Measurements from ENCODE around the gene SUGP1. TPM values are rescaled to one million over a fixed set of nuclear protein-coding genes. Genes with fewer than 3 reads are reported as not detected.

Gene SUGP1
- total and polyA plus RNA-seq, 2 of the 13 experiments (the other 11 are each of a cell fraction or from before 2014, with no cell fraction given), result 21.6 to 25.9 TPM

GRCh38 chr19:19338082-19338481 is 17.8 kb upstream of the SUGP1 start:
- 0 out of 2 replicates have a peak, but pooled peaks have one; percentile 3 for TF ChIP-seq RBFOX2 (IDR thresholded peaks at IDR 0.05; ENCODE audit: low read depth, low read length)
- TF ChIP-seq FOXO1 (CRISPR knock-in tag; IDR thresholded peaks at IDR 0.05), result no peak
- TF ChIP-seq ISX (CRISPR knock-in tag; conservative IDR thresholded peaks at IDR 0.05), result no peak
- TF ChIP-seq AGO2 (optimal IDR thresholded peaks at IDR 0.05; ENCODE audit: low read depth, low read length), result peak; percentile 49
- TF ChIP-seq HOXA5 (CRISPR knock-in tag; IDR thresholded peaks at IDR 0.05), result no peak
- TF ChIP-seq XRCC5 (optimal IDR thresholded peaks at IDR 0.05; ENCODE audit: low read length), result no peak
- TF ChIP-seq HOXA3 (CRISPR knock-in tag; IDR thresholded peaks at IDR 0.05), result no peak
- TF ChIP-seq ZNF607 (CRISPR knock-in tag; IDR thresholded peaks at IDR 0.05; ENCODE audit: borderline replicate concordance), result no peak
- Histone ChIP-seq H3K27ac (ENCODE audit: extremely low read length, insufficient read depth, low read length) (no peak overlapping the region), H3K4me2 (ENCODE audit: low read depth, low read length) (no peak overlapping the region), H3K4me1 (ENCODE audit: insufficient read depth, low read length) (peaks cover 9% of the 10 kb centered on the region), H3K4me3 (replicated peaks in 1 of 3; ENCODE audit: insufficient read depth in 1 of 3, low read depth in 2 of 3, low read length in 3 of 3) (no peak overlapping the region), H3K27me3 (ENCODE audit: control insufficient read depth in 1 of 2, insufficient read depth in 2 of 2, low read length in 2 of 2) (no peaks in the 10 kb centered on the region), H2AFZ (ENCODE audit: low read length) (no peak overlapping the region), H3K9me3 (ENCODE audit: low read length) (no peaks in the 10 kb centered on the region), H3K9ac (ENCODE audit: insufficient read depth, low read depth, low read length) (no peak overlapping the region), H3K36me3 (replicated peaks in 1 of 2; ENCODE audit: control insufficient read depth in 1 of 2, insufficient read depth in 2 of 2, low read length in 2 of 2) (peaks cover 33 to 56% of the 10 kb centered on the region in 2 experiments; a peak in 4 of 5 replicates), H3K79me2 (ENCODE audit: insufficient read depth, low read length) (no peaks in the 10 kb centered on the region), H4K20me1 (ENCODE audit: insufficient read depth, low read length) (no peaks in the 10 kb centered on the region)
- DNase-seq (ENCODE audit: low spot score) (no peak), FAIRE-seq (no peak), ATAC-seq (no peak)
- intact Hi-C loops (cut with micrococcal nuclease; ENCODE audit: unreplicated experiment), result no loop called here
- ChIA-PET POLR2A (no interaction called here), CTCF (ENCODE audit: low intra/inter-chr PET ratio, low total read pairs) (no interaction called here)
- WGBS (ENCODE audit: low lambda C conversion rate), result 81% methylated on average over 4 of the region's 7 CpGs
- BruUV-seq (replicated peaks), result no TSS peak
- in situ Hi-C loops (cut with HindIII; ENCODE audit: extremely low pct_ligation_motif_present, low pct_unique_long_range_greater_than_20kb), result no loop called here

- H3K79me2 ChIP-seq (ENCODE audit: insufficient read depth, low read length), result no peaks in the 10 kb centered on the region
- 98% methylated on average over 16 of the region's 17 CpGs for WGBS (ENCODE audit: low lambda C conversion rate)
- no peak for ATAC-seq
- no peak overlapping the region for H3K4me2 ChIP-seq (ENCODE audit: low read depth, low read length)
- no peak overlapping the region for H3K4me3 ChIP-seq (replicated peaks in 1 of 3; ENCODE audit: insufficient read depth in 1 of 3, low read depth in 2 of 3, low read length in 3 of 3)
- no peaks in the 10 kb centered on the region for H3K9me3 ChIP-seq (ENCODE audit: low read length)
- H3K36me3 ChIP-seq (replicated peaks in 1 of 2; ENCODE audit: control insufficient read depth in 1 of 2, insufficient read depth in 2 of 2, low read length in 2 of 2), result peaks cover 30 to 51% of the 10 kb centered on the region in 2 experiments; a peak in 4 of 5 replicates
- no peak for FAIRE-seq
- H4K20me1 ChIP-seq (ENCODE audit: insufficient read depth, low read length), result no peaks in the 10 kb centered on the region
- peaks cover 9% of the 10 kb centered on the region for H3K4me1 ChIP-seq (ENCODE audit: insufficient read depth, low read length)
- no peaks in the 10 kb centered on the region for H3K27me3 ChIP-seq (ENCODE audit: control insufficient read depth in 1 of 2, insufficient read depth in 2 of 2, low read length in 2 of 2)
- CTCF ChIA-PET (ENCODE audit: low intra/inter-chr PET ratio, low total read pairs), result no interaction called here
- peak; percentile 41 for TF ChIP-seq AGO2 (optimal IDR thresholded peaks at IDR 0.05; ENCODE audit: low read depth, low read length)
- no peak for TF ChIP-seq ZXDC (CRISPR knock-in tag; IDR thresholded peaks at IDR 0.05)
- no peak for TF ChIP-seq ZNF496 (CRISPR knock-in tag; IDR thresholded peaks at IDR 0.05; ENCODE audit: insufficient replicate concordance)
- TF ChIP-seq HES4 (CRISPR knock-in tag; IDR thresholded peaks at IDR 0.05; ENCODE audit: borderline replicate concordance), result no peak
- H3K27ac ChIP-seq (ENCODE audit: extremely low read length, insufficient read depth, low read length), result no peak overlapping the region
- H2AFZ ChIP-seq (ENCODE audit: low read length), result no peak overlapping the region
- POLR2A ChIA-PET, result no interaction called here
- H3K9ac ChIP-seq (ENCODE audit: insufficient read depth, low read depth, low read length), result no peak overlapping the region
- intact Hi-C loops (cut with micrococcal nuclease; ENCODE audit: unreplicated experiment), result no loop called here
- in situ Hi-C loops (cut with HindIII; ENCODE audit: extremely low pct_ligation_motif_present, low pct_unique_long_range_greater_than_20kb), result no loop called here
- DNase-seq (ENCODE audit: low spot score), result no peak
- no TSS peak for BruUV-seq (replicated peaks)
These were observed 16.8 kb upstream of the SUGP1 start for GRCh38 chr19:19337120-19337519.
